GM12878 (cell line): Measurements from ENCODE around the gene DIS3L2. TPM values are rescaled to one million over a fixed set of nuclear protein-coding genes. Genes with fewer than 3 reads are reported as not detected.
A peak's percentile ranks its signal among the peaks of the same experiment; 100 is the strongest.
"Not testable (repeated sequence)": the region's sequence is repeated elsewhere in the genome, so short reads cannot be mapped to it uniquely, and the experiment has no call there.

ENCODE experiments used
- ATAC-seq: fragments of 200-7000 bp; cut with Tn5 transposase; 3 replicates; pipeline ENCODE4 v1.9.1; 2020; ENCODE audit warnings: mild to moderate bottlenecking, moderate library complexity
- BruUV-seq: library from RNA; stranded (reverse); fragments of 400-500 nt; replicated peaks from 2 replicates; lab custom pipeline; 2021; lab: Mats Ljungman, UMichigan
- CTCF ChIA-PET: fragments of 300-600 bp; sonication (Branson Sonifier 250); formaldehyde crosslinking; extraction: SDS; loops from one replicate; lab custom pipeline; 2021; ENCODE audit warnings: inconsistent platforms; lab: Yijun Ruan, JAX
- POLR2A ChIA-PET: fragments of 350-600 bp; formaldehyde crosslinking; extraction: SDS; loops from one replicate; lab custom pipeline; 2021; ENCODE audit warnings: inconsistent platforms; lab: Charles Lee
- RAD21 ChIA-PET: fragments of 300-600 bp; sonication (Branson Sonifier 250); formaldehyde crosslinking; loops from one replicate; lab custom pipeline; 2023; ENCODE audit warnings: antibody characterized with exemption; ENCODE audit not compliant: unreplicated experiment; lab: Charles Lee
- SMC1A ChIA-PET: fragments of 300-600 bp; sonication (Branson Sonifier 250); formaldehyde crosslinking; loops from one replicate; lab custom pipeline; 2023; ENCODE audit not compliant: unreplicated experiment, uncharacterized antibody; lab: Charles Lee
- DNase-seq: peaks from one replicate; pipeline ENCODE4 v3.0.0-alpha.2; 2011; ENCODE audit warnings: low read depth, low spot score
- FAIRE-seq: peaks from 3 replicates; lab custom pipeline; 2011; peaks lifted over from hg19 to GRCh38; lab: Jason Lieb, UNC
- H2AFZ ChIP-seq: 2 replicates; pipeline ENCODE4 v1.6.0; 2011; ENCODE audit warnings: low read depth, low read length, control low read depth; ENCODE audit not compliant: control insufficient read depth
- H3K27ac ChIP-seq: 2 replicates; pipeline ENCODE4 v1.5.1; 2011; ENCODE audit warnings: control low read depth; ENCODE audit not compliant: control insufficient read depth, insufficient read depth
- H3K27me3 ChIP-seq, 2 experiments: replicated peaks in 1 of 2; 2 replicates each; pipeline versions ENCODE4 v1.6.0 to v1.6.1; 2011; ENCODE audit warnings: low read length in 1 of 2; ENCODE audit not compliant: control insufficient read depth in 2 of 2, insufficient read depth in 2 of 2
- H3K36me3 ChIP-seq, 2 experiments: 2 replicates each; pipeline ENCODE4 v1.5.1; 2011; ENCODE audit warnings: low read length in 1 of 2; ENCODE audit not compliant: control insufficient read depth in 2 of 2, insufficient read depth in 2 of 2
- H3K4me1 ChIP-seq: 2 replicates; pipeline ENCODE4 v1.6.1; 2011; ENCODE audit warnings: mild to moderate bottlenecking, low read length, moderate library complexity, mixed read lengths; ENCODE audit not compliant: control insufficient read depth, insufficient read depth
- H3K4me2 ChIP-seq: 2 replicates; pipeline ENCODE4 v1.6.0; 2011; ENCODE audit warnings: control low read depth; ENCODE audit not compliant: control insufficient read depth, insufficient read depth
- H3K4me3 ChIP-seq: fragments of 200-600 bp; sonication (generic); 2 replicates; pipeline ENCODE4 v1.5.1; 2016
- H3K79me2 ChIP-seq: 2 replicates; pipeline ENCODE4 v1.6.0; 2011; ENCODE audit warnings: low read length; ENCODE audit not compliant: control insufficient read depth, insufficient read depth
- H3K9ac ChIP-seq: 2 replicates; pipeline ENCODE4 v1.8.0; 2011; ENCODE audit warnings: low read length, control low read depth, mixed read lengths; ENCODE audit not compliant: control insufficient read depth, insufficient read depth
- H3K9me3 ChIP-seq: replicated peaks from 3 replicates; pipeline ENCODE4 v1.5.1; 2011; ENCODE audit warnings: mild to moderate bottlenecking, low read length; ENCODE audit not compliant: control insufficient read depth, insufficient read depth
- H4K20me1 ChIP-seq: 2 replicates; pipeline ENCODE4 v1.6.0; 2011; ENCODE audit not compliant: control insufficient read depth, insufficient read depth
- ATF7 ChIP-seq: fragments of 450-650 bp; IDR thresholded peaks from 2 replicates; pipeline ENCODE4 v1.6.1; 2016; ENCODE audit warnings: low read depth, mild to moderate bottlenecking
- CHD1 ChIP-seq: IDR thresholded peaks from 2 replicates; pipeline ENCODE4 v1.6.1; 2012; ENCODE audit warnings: low read depth, low read length, improper control_type of control experiment
- CHD2 ChIP-seq: IDR thresholded peaks from 2 replicates; pipeline ENCODE4 v1.6.1; 2011; ENCODE audit warnings: low read depth, low read length, improper control_type of control experiment, borderline replicate concordance
- CREM ChIP-seq: IDR thresholded peaks from 2 replicates; pipeline ENCODE4 v1.6.1; 2014; ENCODE audit warnings: antibody characterized with exemption, low read depth
- EED ChIP-seq: sonication (generic); IDR thresholded peaks from 2 replicates; pipeline ENCODE4 v1.6.1; 2016; ENCODE audit warnings: antibody characterized with exemption, low read depth
- KAT2A ChIP-seq: conservative IDR thresholded peaks from 2 replicates; pipeline ENCODE4 v1.6.1; 2011; ENCODE audit warnings: low read depth, low read length; ENCODE audit not compliant: control insufficient read depth
- MEF2A ChIP-seq: IDR thresholded peaks from 2 replicates; pipeline ENCODE4 v1.6.1; 2011; ENCODE audit warnings: low read depth, mild to moderate bottlenecking, low read length, moderate library complexity; ENCODE audit not compliant: insufficient read depth
- MXI1 ChIP-seq: fragments of 150-350 bp; IDR thresholded peaks from 2 replicates; pipeline ENCODE4 v1.6.1; 2011; ENCODE audit warnings: low read depth, mild to moderate bottlenecking, inconsistent platforms, low read length, improper control_type of control experiment
- MYB ChIP-seq: fragments of 150-350 bp; IDR thresholded peaks from 2 replicates; pipeline ENCODE4 v1.6.1; 2014; ENCODE audit warnings: mild to moderate bottlenecking, low read depth, low read length, borderline replicate concordance
- NFXL1 ChIP-seq: fragments of 450-650 bp; IDR thresholded peaks from 2 replicates; pipeline ENCODE4 v1.6.1; 2017; ENCODE audit warnings: antibody characterized with exemption, mild to moderate bottlenecking, borderline replicate concordance
- SIX5 ChIP-seq: IDR thresholded peaks from 2 replicates; pipeline ENCODE4 v1.6.1; 2011; ENCODE audit warnings: mild to moderate bottlenecking, low read depth, low read length, moderate library complexity; ENCODE audit not compliant: severe bottlenecking
- SREBF1 ChIP-seq: IDR thresholded peaks from 2 replicates; pipeline ENCODE4 v1.6.1; 2012; ENCODE audit warnings: mild to moderate bottlenecking, low read length
- TAF1 ChIP-seq: IDR thresholded peaks from 2 replicates; pipeline ENCODE4 v1.6.1; 2011; ENCODE audit warnings: mild to moderate bottlenecking, low read depth, low read length, borderline replicate concordance
- YY1 ChIP-seq: IDR thresholded peaks from 2 replicates; pipeline ENCODE4 v1.6.1; 2011; ENCODE audit warnings: low read depth, mild to moderate bottlenecking, low read length
- WGBS: methylation state at CpG from one replicate; pipeline ENCODE4 v1.1.6; 2016; ENCODE audit warnings: low lambda C conversion rate; ENCODE audit not compliant: insufficient replicate concordance, insufficient coverage; ENCODE audit errors: missing lambda C conversion rate; 5-methylcytosine and 5-hydroxymethylcytosine counted together
- in situ Hi-C: fragments of 300-500 bp; cut with MboI; formaldehyde crosslinking; loops from 9 replicates; pipeline ENCODE4 v1.14.3; 2018; ENCODE audit warnings: mixed read lengths
- intact Hi-C: fragments of 100-400 bp; cut with micrococcal nuclease; formaldehyde crosslinking; loops from one replicate; pipeline ENCODE4 v1.14.2; 2022; ENCODE audit not compliant: unreplicated experiment
- polyA plus RNA-seq, 11 experiments: library from polyadenylated mRNA; depleted of rRNA in 4 of 11; unstranded in 6 of 11; stranded (reverse) in 5 of 11; fragments of >200 nt; fragmentation: Nextera tagmentation in 4 of 11; fragmentation: Illumina TruSeq in 1 of 11; extraction: Ambion mirVana in 4 of 11; extraction: Trizol in 1 of 11; gene quantifications; 1 replicate in 1 of 11; 2 replicates in 10 of 11; pipeline versions ENCODE4 v1.2.1 to v1.2.3, GENCODE V29; 2011 to 2016; ENCODE audit warnings: inconsistent platforms in 2 of 11, missing spikeins in 2 of 11, low read depth in 1 of 11
- total RNA-seq, 4 experiments: library from RNA; depleted of rRNA in 3 of 4; stranded (reverse); fragments of >200 nt in 3 of 4; fragmentation: Illumina TruSeq in 1 of 4; extraction: Trizol in 1 of 4; gene quantifications; 2 replicates each; pipeline versions ENCODE4 v1.2.1 to v1.2.3, GENCODE V29; 2013 to 2021

The DIS3L2 gene
- total and polyA plus RNA-seq, 10 of the 15 experiments (the other 5 are each of a cell fraction or from before 2014, with no cell fraction given) = 3.5 to 27.1 (median 16.0) TPM

DNA sequence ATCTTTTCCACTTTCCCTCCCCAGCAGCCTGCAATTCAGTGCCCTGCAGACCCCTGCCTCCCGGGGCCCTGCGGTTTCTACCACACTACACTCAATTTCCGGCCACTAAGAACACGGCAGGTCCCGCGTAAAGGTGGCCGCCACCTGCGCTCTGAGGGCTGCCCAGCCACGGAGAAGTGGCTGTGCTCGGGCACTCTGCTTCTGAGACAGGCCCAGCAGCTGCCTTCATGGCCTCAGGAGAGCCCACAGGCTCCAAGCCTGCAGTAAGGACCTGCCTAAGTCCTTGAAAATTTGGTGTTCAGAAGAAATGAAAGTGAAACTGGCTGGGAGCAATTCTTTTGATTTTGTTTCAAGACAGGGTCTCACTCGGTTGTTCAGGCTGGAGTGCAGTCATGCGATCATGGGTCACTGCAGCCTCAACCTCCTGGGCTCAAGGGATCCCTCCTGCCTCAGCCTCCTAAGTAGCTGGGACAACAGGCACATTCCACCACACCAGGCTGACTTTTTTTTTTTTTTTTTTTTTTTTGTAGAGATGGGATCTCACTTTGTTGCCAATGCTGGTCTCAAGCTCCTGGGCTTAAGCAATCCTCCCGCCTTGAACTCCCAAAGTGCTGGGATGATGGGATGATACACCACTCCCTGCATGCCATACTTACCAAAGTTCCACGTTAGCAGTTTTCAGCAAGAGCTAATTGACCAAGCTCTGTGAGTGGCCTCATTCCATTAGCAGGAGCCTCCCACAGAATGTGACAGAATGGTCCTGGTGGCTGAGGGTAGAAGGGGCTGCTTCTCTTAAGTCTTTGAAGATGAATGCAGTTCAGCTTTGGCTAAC is 402.5 kb downstream of the DIS3L2 start (continued):
- TF ChIP-seq NFXL1 = no peak
- TF ChIP-seq CHD2 = no peak
- no peak for TF ChIP-seq SIX5
- TF ChIP-seq MXI1 = no peak
- TF ChIP-seq KAT2A = no peak
- TF ChIP-seq MEF2A = no peak
- TF ChIP-seq EED = 0 out of 2 replicates have a peak, but pooled peaks have one; percentile 18
- TF ChIP-seq YY1 = no peak
- TF ChIP-seq CREM = no peak
- TF ChIP-seq ATF7 = no peak
- no peak for TF ChIP-seq TAF1
- no peak for TF ChIP-seq SREBF1
- TF ChIP-seq MYB = no peak
- no peak for TF ChIP-seq CHD1

DNA sequence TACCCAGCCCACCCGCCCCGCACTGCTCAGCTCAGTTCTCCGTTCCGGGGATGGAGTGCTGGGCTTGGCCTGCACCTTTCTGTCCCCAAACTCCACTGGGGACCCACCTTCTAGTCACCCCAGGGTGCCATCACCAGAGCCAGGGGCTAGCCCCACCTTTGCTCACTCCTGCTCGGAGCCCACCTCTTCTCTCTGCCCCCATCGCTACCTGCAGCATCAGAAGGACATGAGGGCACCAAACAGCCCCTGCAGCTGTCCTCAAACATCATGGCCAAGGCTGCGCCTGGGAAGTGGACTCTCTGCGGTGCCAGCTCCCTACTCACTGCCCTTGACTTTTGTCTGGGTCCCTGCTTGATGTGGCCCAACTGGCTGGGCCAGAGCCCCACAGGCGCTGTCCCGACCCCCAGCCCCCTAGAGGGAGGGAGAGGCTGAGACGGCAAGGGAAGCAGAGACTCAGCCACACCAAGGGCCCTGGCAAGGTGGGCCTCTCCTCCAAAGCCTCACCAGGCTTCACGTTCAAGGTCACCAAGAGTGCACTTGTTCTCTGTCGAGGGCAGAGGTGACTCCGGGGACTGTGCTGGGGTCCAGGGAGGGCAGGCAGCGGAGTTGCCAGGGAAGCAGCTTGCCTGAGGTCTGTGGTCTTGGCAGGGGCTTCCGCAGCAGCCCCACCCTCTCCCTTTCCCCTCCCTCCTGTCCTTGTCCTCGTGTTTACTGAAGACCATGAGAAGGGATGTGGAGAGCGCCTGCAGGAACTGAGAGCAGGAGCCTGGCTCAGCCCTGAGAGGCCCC is 403.5 kb downstream of the DIS3L2 start:
- H3K27ac ChIP-seq, H3K4me1 ChIP-seq, H3K36me3 ChIP-seq, BruUV-seq, H3K79me2 ChIP-seq, H3K9ac ChIP-seq, in situ Hi-C loops, DNase-seq, POLR2A ChIA-PET, intact Hi-C loops, H2AFZ ChIP-seq, H3K9me3 ChIP-seq, H3K4me2 ChIP-seq, H3K4me3 ChIP-seq, H3K27me3 ChIP-seq, RAD21 ChIA-PET, H4K20me1 ChIP-seq, ATAC-seq: not testable (repeated sequence)
- SMC1A ChIA-PET = interaction anchor here (0.7 to 1.3 kb wide), 2 partner anchors 9 to 44 kb away, joined by 3 read pairs; no protein-coding TSS in a partner anchor
- CTCF ChIA-PET = interaction anchor here (0.6 to 1.3 kb wide), 2 partner anchors 72 to 459 kb away, joined by 3 read pairs; no protein-coding TSS in a partner anchor
- WGBS = 51% methylated on average over 15 of the region's 18 CpGs
- FAIRE-seq = peak; percentile 18
